Prostate gland (tissue), 2 donors: ENCODE results near the gene PLEKHA7.

ENCODE experiments used
- CTCF ChIP-seq, 4 experiments: fragments of 200-600 bp in 2 of 4; fragments of 450-650 bp in 2 of 4; sonication (generic) in 2 of 4; IDR thresholded peaks; 1 replicate in 3 of 4; 2 replicates in 1 of 4; pipeline ENCODE4 v1.5.1; 2016 to 2019; ENCODE audit warnings: antibody characterized with exemption in 4 of 4, mild to moderate bottlenecking in 2 of 4, moderate library complexity in 2 of 4
- POLR2A ChIP-seq: fragments of 450-650 bp; IDR thresholded peaks from one replicate; pipeline ENCODE4 v1.6.1; 2016; ENCODE audit warnings: antibody characterized with exemption, mild to moderate bottlenecking
- POLR2AphosphoS5 ChIP-seq: sonication (generic); formaldehyde crosslinking; IDR thresholded peaks from one replicate; pipeline ENCODE4 v1.6.1; 2017; ENCODE audit warnings: antibody characterized with exemption

- no peak for TF ChIP-seq POLR2A
- no peak for TF ChIP-seq POLR2AphosphoS5
- TF ChIP-seq CTCF (IDR thresholded peaks at IDR 0.05) = no peak
These were observed 240.0 kb downstream of the PLEKHA7 start for GRCh38 chr11:16773981-16774935.
